GM12878 (cell line): ENCODE data around the gene ARRB2. TPM values are rescaled to one million over a fixed set of nuclear protein-coding genes. Genes with fewer than 3 reads are reported as not detected.

ENCODE experiments used
- ATF2 ChIP-seq: IDR thresholded peaks from 2 replicates; pipeline ENCODE4 v1.6.1; 2012; ENCODE audit warnings: low read length, inconsistent platforms
- BMI1 ChIP-seq: fragments of 450-650 bp; IDR thresholded peaks from 2 replicates; pipeline ENCODE4 v1.6.1; 2016; ENCODE audit warnings: mild to moderate bottlenecking, moderate library complexity, borderline replicate concordance
- CHD1 ChIP-seq: IDR thresholded peaks from 2 replicates; pipeline ENCODE4 v1.6.1; 2012; ENCODE audit warnings: low read depth, low read length, improper control_type of control experiment
- CREM ChIP-seq: IDR thresholded peaks from 2 replicates; pipeline ENCODE4 v1.6.1; 2014; ENCODE audit warnings: antibody characterized with exemption, low read depth
- DPF2 ChIP-seq: fragments of 450-650 bp; IDR thresholded peaks from 2 replicates; pipeline ENCODE4 v1.6.1; 2017; ENCODE audit warnings: mild to moderate bottlenecking
- EED ChIP-seq: sonication (generic); IDR thresholded peaks from 2 replicates; pipeline ENCODE4 v1.6.1; 2016; ENCODE audit warnings: antibody characterized with exemption, low read depth
- GABPA ChIP-seq: IDR thresholded peaks from 2 replicates; pipeline ENCODE4 v1.6.1; 2014; ENCODE audit warnings: antibody characterized with exemption, low read depth, mild to moderate bottlenecking, inconsistent platforms
- HDAC6 ChIP-seq: fragments of 200-600 bp; sonication (generic); IDR thresholded peaks from one replicate; pipeline ENCODE4 v1.8.0; 2017; ENCODE audit warnings: antibody characterized with exemption; ENCODE audit not compliant: unreplicated experiment
- IKZF1 ChIP-seq: fragments of 450-650 bp; conservative IDR thresholded peaks from 2 replicates; pipeline ENCODE4 v1.6.1; 2017; ENCODE audit warnings: antibody characterized with exemption, mild to moderate bottlenecking
- IKZF2 ChIP-seq, 2 experiments: fragments of 450-650 bp; IDR thresholded peaks; 2 replicates each; pipeline ENCODE4 v1.6.1; 2017; ENCODE audit warnings: mild to moderate bottlenecking in 2 of 2, moderate library complexity in 2 of 2
- MEF2B ChIP-seq: fragments of 450-650 bp; IDR thresholded peaks from 2 replicates; pipeline ENCODE4 v1.6.1; 2018; ENCODE audit warnings: mild to moderate bottlenecking, moderate library complexity; ENCODE audit not compliant: partially characterized antibody, poor library complexity, severe bottlenecking
- NFYA ChIP-seq: IDR thresholded peaks from 2 replicates; pipeline ENCODE4 v1.6.1; 2011; ENCODE audit warnings: low read depth, mild to moderate bottlenecking, low read length, improper control_type of control experiment, borderline replicate concordance
- RB1 ChIP-seq: fragments of 450-650 bp; formaldehyde crosslinking; IDR thresholded peaks from 2 replicates; pipeline ENCODE4 v1.6.1; 2017; ENCODE audit warnings: mild to moderate bottlenecking, borderline replicate concordance
- TCF3 ChIP-seq: IDR thresholded peaks from 2 replicates; pipeline ENCODE4 v1.6.1; 2012; ENCODE audit warnings: low read depth, mild to moderate bottlenecking, low read length, borderline replicate concordance; ENCODE audit not compliant: insufficient read depth
- ZNF687 ChIP-seq: fragments of 450-650 bp; IDR thresholded peaks from 2 replicates; pipeline ENCODE4 v1.6.1; 2017; ENCODE audit warnings: mild to moderate bottlenecking, moderate library complexity
- polyA plus RNA-seq, 11 experiments: library from polyadenylated mRNA; depleted of rRNA in 4 of 11; unstranded in 6 of 11; stranded (reverse) in 5 of 11; fragments of >200 nt; fragmentation: Nextera tagmentation in 4 of 11; fragmentation: Illumina TruSeq in 1 of 11; extraction: Ambion mirVana in 4 of 11; extraction: Trizol in 1 of 11; gene quantifications; 1 replicate in 1 of 11; 2 replicates in 10 of 11; pipeline versions ENCODE4 v1.2.1 to v1.2.3, GENCODE V29; 2011 to 2016; ENCODE audit warnings: inconsistent platforms in 2 of 11, missing spikeins in 2 of 11, low read depth in 1 of 11
- total RNA-seq, 4 experiments: library from RNA; depleted of rRNA in 3 of 4; stranded (reverse); fragments of >200 nt in 3 of 4; fragmentation: Illumina TruSeq in 1 of 4; extraction: Trizol in 1 of 4; gene quantifications; 2 replicates each; pipeline versions ENCODE4 v1.2.1 to v1.2.3, GENCODE V29; 2013 to 2021
- TF ChIP-seq, protein P1 (sequence below): fragments of 450-650 bp; formaldehyde crosslinking; IDR thresholded peaks from 2 replicates; pipeline ENCODE4 v1.4.0; 2020; ENCODE audit warnings: mild to moderate bottlenecking, moderate library complexity
- TF ChIP-seq, protein P2 (sequence below): fragments of 450-650 bp; IDR thresholded peaks from 2 replicates; pipeline ENCODE4 v1.6.1; 2017; ENCODE audit warnings: mild to moderate bottlenecking
- TF ChIP-seq, protein P3 (sequence below): fragments of 450-650 bp; conservative IDR thresholded peaks from 2 replicates; pipeline ENCODE4 v1.6.1; 2017; ENCODE audit warnings: mild to moderate bottlenecking, moderate library complexity

Gene ARRB2
- total and polyA plus RNA-seq, 10 of the 15 experiments (the other 5 are each of a cell fraction or from before 2014, with no cell fraction given), result 6.5 to 75.2 (median 43.1) TPM

- TF ChIP-seq, protein P1, sequence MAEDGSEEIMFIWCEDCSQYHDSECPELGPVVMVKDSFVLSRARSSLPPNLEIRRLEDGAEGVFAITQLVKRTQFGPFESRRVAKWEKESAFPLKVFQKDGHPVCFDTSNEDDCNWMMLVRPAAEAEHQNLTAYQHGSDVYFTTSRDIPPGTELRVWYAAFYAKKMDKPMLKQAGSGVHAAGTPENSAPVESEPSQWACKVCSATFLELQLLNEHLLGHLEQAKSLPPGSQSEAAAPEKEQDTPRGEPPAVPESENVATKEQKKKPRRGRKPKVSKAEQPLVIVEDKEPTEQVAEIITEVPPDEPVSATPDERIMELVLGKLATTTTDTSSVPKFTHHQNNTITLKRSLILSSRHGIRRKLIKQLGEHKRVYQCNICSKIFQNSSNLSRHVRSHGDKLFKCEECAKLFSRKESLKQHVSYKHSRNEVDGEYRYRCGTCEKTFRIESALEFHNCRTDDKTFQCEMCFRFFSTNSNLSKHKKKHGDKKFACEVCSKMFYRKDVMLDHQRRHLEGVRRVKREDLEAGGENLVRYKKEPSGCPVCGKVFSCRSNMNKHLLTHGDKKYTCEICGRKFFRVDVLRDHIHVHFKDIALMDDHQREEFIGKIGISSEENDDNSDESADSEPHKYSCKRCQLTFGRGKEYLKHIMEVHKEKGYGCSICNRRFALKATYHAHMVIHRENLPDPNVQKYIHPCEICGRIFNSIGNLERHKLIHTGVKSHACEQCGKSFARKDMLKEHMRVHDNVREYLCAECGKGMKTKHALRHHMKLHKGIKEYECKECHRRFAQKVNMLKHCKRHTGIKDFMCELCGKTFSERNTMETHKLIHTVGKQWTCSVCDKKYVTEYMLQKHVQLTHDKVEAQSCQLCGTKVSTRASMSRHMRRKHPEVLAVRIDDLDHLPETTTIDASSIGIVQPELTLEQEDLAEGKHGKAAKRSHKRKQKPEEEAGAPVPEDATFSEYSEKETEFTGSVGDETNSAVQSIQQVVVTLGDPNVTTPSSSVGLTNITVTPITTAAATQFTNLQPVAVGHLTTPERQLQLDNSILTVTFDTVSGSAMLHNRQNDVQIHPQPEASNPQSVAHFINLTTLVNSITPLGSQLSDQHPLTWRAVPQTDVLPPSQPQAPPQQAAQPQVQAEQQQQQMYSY (CRISPR knock-in tag), result no peak
- no peak for TF ChIP-seq NFYA
- TF ChIP-seq HDAC6, result no peak
- TF ChIP-seq GABPA, result no peak
- peak; percentile 82 for TF ChIP-seq IKZF1
- no peak for TF ChIP-seq CHD1
- no peak; the same call in 1 of the 2 replicates for TF ChIP-seq DPF2
- TF ChIP-seq, protein P2, sequence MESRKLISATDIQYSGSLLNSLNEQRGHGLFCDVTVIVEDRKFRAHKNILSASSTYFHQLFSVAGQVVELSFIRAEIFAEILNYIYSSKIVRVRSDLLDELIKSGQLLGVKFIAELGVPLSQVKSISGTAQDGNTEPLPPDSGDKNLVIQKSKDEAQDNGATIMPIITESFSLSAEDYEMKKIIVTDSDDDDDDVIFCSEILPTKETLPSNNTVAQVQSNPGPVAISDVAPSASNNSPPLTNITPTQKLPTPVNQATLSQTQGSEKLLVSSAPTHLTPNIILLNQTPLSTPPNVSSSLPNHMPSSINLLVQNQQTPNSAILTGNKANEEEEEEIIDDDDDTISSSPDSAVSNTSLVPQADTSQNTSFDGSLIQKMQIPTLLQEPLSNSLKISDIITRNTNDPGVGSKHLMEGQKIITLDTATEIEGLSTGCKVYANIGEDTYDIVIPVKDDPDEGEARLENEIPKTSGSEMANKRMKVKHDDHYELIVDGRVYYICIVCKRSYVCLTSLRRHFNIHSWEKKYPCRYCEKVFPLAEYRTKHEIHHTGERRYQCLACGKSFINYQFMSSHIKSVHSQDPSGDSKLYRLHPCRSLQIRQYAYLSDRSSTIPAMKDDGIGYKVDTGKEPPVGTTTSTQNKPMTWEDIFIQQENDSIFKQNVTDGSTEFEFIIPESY, result no peak
- TF ChIP-seq CREM, result 0 out of 2 replicates have a peak, but pooled peaks have one; percentile 21
- TF ChIP-seq IKZF2 (IDR thresholded peaks at IDR 0.05), result peak; percentile 81 to 86
- TF ChIP-seq ZNF687, result no peak
- TF ChIP-seq ATF2, result no peak
- peak; percentile 33 for TF ChIP-seq MEF2B
- TF ChIP-seq TCF3, result no peak
- TF ChIP-seq, protein P3, sequence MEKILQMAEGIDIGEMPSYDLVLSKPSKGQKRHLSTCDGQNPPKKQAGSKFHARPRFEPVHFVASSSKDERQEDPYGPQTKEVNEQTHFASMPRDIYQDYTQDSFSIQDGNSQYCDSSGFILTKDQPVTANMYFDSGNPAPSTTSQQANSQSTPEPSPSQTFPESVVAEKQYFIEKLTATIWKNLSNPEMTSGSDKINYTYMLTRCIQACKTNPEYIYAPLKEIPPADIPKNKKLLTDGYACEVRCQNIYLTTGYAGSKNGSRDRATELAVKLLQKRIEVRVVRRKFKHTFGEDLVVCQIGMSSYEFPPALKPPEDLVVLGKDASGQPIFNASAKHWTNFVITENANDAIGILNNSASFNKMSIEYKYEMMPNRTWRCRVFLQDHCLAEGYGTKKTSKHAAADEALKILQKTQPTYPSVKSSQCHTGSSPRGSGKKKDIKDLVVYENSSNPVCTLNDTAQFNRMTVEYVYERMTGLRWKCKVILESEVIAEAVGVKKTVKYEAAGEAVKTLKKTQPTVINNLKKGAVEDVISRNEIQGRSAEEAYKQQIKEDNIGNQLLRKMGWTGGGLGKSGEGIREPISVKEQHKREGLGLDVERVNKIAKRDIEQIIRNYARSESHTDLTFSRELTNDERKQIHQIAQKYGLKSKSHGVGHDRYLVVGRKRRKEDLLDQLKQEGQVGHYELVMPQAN, result no peak
- peak; percentile 90 for TF ChIP-seq EED
- no peak for TF ChIP-seq BMI1
- TF ChIP-seq RB1, result no peak
Measured at GRCh38 chr17:4728124-4728523, 17.7 kb downstream of the ARRB2 start (continued).
